ENCODE data around the gene CATSPER4. TPM values are rescaled to one million over a fixed set of nuclear protein-coding genes. Genes with fewer than 3 reads are reported as not detected.
A peak's percentile ranks its signal among the peaks of the same experiment; 100 is the strongest.

The CATSPER4 gene
- total RNA-seq, 4 donors from 2014 or later, result not detected

DNA sequence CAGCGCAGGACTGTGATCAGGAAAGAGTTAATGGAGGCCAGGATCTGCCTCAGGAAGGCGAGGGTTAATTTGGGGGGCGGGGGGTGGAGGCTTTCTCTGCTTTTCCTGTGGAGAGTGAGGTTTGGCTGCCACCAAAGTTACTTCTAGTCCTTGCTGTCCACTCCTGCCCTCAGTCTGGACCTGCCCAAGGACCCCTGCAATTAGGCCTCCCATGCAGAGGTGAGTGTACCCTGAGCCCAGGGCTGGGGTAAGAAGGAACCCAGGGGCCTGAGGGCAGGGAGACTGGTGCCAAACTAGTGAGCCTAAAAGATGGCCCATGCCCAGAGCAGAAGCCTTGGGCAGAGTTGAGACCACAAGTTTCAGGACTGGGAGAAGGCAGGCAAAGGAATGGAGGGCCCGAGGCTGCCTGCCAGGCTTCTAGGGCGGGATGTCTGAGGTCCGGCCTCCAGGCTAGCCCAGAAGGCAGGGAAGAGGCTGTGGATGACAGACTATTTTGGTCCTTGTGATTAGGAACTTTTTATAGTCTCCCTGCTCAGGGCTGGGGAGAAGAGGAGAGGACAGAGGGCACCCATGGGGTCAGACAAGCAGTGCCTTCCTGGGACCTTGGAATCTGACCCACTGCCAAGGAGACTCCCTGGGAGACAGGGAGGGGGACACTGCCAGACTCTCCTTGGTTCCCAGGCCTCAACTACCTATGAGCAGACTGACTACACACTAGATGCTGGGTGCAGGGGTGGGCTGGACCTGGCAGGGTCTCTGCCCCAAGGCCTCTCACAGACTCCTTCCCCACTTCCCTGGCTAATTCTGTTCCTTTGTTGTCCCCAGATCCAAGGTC, 31.3 kb upstream of the CATSPER4 start, which contains the start of gene FAM110D:
TSS of gene FAM110D (plus strand) at position 172 of the 835 bp plus-strand sequence. CDS start 2,213 bp downstream, outside the sequence.
- peaks cover 0 to 25% (median 9%) of the 10 kb centered on the region in 4 donors for H3K4me1 ChIP-seq
- TF ChIP-seq EP300 (IDR thresholded peaks at IDR 0.05), result no peak
- TF ChIP-seq, protein P1, sequence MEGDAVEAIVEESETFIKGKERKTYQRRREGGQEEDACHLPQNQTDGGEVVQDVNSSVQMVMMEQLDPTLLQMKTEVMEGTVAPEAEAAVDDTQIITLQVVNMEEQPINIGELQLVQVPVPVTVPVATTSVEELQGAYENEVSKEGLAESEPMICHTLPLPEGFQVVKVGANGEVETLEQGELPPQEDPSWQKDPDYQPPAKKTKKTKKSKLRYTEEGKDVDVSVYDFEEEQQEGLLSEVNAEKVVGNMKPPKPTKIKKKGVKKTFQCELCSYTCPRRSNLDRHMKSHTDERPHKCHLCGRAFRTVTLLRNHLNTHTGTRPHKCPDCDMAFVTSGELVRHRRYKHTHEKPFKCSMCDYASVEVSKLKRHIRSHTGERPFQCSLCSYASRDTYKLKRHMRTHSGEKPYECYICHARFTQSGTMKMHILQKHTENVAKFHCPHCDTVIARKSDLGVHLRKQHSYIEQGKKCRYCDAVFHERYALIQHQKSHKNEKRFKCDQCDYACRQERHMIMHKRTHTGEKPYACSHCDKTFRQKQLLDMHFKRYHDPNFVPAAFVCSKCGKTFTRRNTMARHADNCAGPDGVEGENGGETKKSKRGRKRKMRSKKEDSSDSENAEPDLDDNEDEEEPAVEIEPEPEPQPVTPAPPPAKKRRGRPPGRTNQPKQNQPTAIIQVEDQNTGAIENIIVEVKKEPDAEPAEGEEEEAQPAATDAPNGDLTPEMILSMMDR (IDR thresholded peaks at IDR 0.05), result no peak
- no peak for TF ChIP-seq POLR2A (IDR thresholded peaks at IDR 0.05)
- H3K27ac ChIP-seq, result peak within 1 kb of the TSS in 1 of 4 donors; percentile 17
- DNase-seq (ENCODE audit: low spot score in 2 of 2), result no peak
- WGBS, 2 donors, result 42 to 46% methylated on average over 6 of the region's 6 CpGs
- no peaks in the 10 kb centered on the region for H3K9me3 ChIP-seq
- peaks cover 0 to 60% of the 10 kb centered on the region in 2 donors for H3K27me3 ChIP-seq
- H3K4me3 ChIP-seq, result peak within 1 kb of the TSS in 1 of 4 donors; percentile 62
- no peaks in the 10 kb centered on the region for H3K36me3 ChIP-seq

DNA sequence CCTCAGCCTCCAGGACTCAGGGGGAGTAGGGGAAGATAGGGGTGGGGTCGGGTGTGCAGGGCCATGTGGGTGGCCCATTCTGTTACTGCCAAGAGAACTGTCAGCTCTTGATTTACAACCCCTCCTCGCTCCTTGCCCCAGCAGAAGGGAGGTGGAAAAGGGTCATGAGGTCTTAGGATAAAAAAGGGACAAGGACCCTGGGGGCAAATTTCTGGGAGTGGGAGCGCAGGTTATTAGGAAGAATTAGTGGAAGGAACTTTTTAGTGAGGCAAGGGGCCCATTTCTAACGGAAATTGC, 30.7 kb upstream of the CATSPER4 start:
- Histone ChIP-seq H3K4me1 (peaks cover 0 to 30% (median 9%) of the 10 kb centered on the region in 4 donors), H3K27me3 (peaks cover 0 to 58% of the 10 kb centered on the region in 2 donors), H3K4me3 (peak overlapping the region in 1 of 4 donors; percentile 62), H3K36me3 (no peaks in the 10 kb centered on the region), H3K27ac (peak overlapping the region in 1 of 4 donors; percentile 17), H3K9me3 (no peaks in the 10 kb centered on the region)
- no peak for DNase-seq (ENCODE audit: low spot score in 2 of 2)
- TF ChIP-seq POLR2A (IDR thresholded peaks at IDR 0.05) (no peak), EP300 (IDR thresholded peaks at IDR 0.05) (no peak)
- TF ChIP-seq, protein P1 (IDR thresholded peaks at IDR 0.05), result no peak
- 56 to 64% methylated on average over 4 of the region's 4 CpGs for WGBS, 2 donors

DNA sequence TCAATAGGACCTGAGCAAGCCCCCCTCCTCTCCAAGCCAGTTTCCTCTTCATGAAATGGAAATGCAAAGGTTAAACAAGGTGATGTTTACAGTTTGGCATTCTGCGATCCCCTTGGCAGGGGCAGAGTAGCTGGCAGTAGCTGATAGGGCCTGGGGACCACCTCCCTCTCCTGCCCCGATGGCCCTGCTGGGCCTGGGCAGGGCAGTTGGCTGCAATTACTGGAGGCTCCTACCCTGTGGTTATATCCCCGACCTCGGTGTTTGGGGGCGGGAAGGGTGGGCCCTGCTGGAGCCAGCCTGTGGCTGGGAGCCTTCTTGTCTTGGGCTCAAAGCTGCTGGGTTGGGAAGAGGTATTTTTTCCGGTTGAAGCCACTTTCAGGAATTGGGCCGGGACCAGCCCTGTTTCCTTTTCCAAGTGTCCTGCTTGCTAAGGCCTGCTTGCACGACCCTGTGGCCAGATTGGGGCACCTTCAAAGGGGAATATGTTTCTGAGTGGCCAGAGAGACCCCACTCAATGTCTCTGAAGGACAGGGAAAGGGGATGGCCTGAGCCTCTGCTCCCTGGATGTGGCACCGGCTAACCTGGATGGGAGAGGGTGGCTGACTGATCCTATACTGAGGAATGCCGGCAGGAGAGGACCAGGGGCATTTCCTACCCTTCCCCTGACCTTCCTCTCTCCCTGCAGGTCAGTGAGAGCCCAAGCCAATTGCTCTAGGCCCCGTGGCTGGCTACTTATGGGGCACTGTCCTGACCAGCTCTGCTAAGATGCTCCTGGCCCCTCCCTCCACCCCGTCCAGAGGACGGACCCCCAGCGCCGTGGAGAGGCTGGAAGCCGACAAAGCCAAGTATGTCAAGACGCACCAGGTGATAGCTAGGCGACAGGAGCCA, 29.6 kb upstream of the CATSPER4 start:
- no peaks in the 10 kb centered on the region for H3K9me3 ChIP-seq
- peak overlapping the region in 1 of 4 donors; percentile 67 for H3K27ac ChIP-seq
- TF ChIP-seq, protein P1 (IDR thresholded peaks at IDR 0.05), result no peak
- TF ChIP-seq POLR2A (IDR thresholded peaks at IDR 0.05) (no peak), EP300 (IDR thresholded peaks at IDR 0.05) (no peak)
- H3K4me1 ChIP-seq, result peaks cover 0 to 31% (median 9%) of the 10 kb centered on the region in 4 donors
- H3K36me3 ChIP-seq, result no peaks in the 10 kb centered on the region
- peaks cover 0 to 48% of the 10 kb centered on the region in 2 donors for H3K27me3 ChIP-seq
- no peak for DNase-seq (ENCODE audit: low spot score in 2 of 2)
- peak overlapping the region; percentile 37 to 62 (median 41) for H3K4me3 ChIP-seq
- 49 to 59% methylated on average over 14 to 18 of the region's 18 CpGs for WGBS, 2 donors

DNA sequence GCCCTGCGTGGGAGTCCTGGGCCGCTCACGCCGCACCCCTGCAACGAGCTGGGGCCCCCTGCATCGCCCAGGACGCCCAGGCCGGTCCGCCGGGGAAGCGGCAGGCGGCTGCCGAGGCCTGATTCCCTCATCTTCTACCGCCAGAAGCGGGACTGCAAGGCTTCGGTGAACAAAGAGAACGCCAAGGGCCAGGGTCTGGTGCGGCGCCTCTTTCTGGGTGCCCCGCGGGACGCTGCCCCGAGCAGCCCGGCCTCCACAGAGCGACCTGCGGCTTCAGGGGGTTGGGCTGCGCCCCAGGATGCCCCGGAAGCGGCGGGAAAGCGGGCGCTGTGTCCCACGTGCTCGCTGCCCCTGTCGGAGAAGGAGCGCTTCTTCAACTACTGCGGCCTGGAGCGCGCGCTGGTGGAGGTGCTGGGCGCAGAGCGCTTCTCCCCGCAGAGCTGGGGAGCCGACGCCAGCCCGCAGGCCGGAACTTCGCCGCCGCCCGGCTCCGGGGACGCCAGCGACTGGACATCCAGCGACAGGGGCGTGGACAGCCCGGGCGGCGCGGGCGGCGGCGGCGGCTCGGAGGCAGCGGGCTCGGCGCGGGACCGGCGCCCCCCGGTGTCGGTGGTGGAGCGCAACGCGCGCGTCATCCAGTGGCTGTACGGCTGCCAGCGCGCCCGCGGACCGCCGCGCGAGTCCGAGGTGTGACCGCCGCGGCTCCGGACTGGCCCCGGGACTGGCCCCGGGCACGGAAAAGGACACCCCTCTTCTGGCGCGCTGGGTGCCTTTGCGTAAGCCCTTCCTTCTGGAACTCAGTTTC, 28.8 kb upstream of the CATSPER4 start:
- TF ChIP-seq POLR2A (IDR thresholded peaks at IDR 0.05), result no peak
- TF ChIP-seq, protein P1 (IDR thresholded peaks at IDR 0.05), result peak in 3 of 5 experiments; percentile 21 to 37 (median 33)
- no peak for TF ChIP-seq EP300 (IDR thresholded peaks at IDR 0.05)
- 0 to 4% methylated on average over 14 to 82 of the region's 98 CpGs for WGBS, 2 donors
- Histone ChIP-seq H3K4me3 (peak overlapping the region; percentile 37 to 62 (median 41)), H3K36me3 (no peaks in the 10 kb centered on the region), H3K9me3 (no peaks in the 10 kb centered on the region), H3K4me1 (peaks cover 0 to 31% (median 9%) of the 10 kb centered on the region in 4 donors), H3K27ac (peak overlapping the region in 1 of 4 donors; percentile 67), H3K27me3 (peaks cover 0 to 40% of the 10 kb centered on the region in 2 donors)
- no peak for DNase-seq (ENCODE audit: low spot score in 2 of 2)
